T47D (cell line): Measurements from ENCODE around the gene SPATA31A7.
"Not testable (repeated sequence)": the region's sequence is repeated elsewhere in the genome, so short reads cannot be mapped to it uniquely, and the experiment has no call there.

Experiments used
- DNase-seq, 2 experiments: peaks; one replicate each; pipeline versions ENCODE4 v3.0.0 to v3.0.0-alpha.2; 2011 to 2012; ENCODE audit warnings: low read depth in 1 of 2, low spot score in 1 of 2
- in situ Hi-C: cut with HindIII; loops from 2 replicates; pipeline ENCODE4 v1.10.0; 2016; ENCODE audit warnings: low sequenced_read_pairs, low pct_unique_long_range_greater_than_20kb

Gene SPATA31A7

GRCh38 chr9:61189736-61190135, at the start of gene SPATA31A7:
Gene SPATA31A7, plus strand, starts transcription at chr9:61190036. Its CDS starts 29 bp downstream, at chr9:61190065.
- DNase-seq, in situ Hi-C loops: not testable (repeated sequence)

GRCh38 chr9:61226438-61226837, 36.6 kb downstream of the SPATA31A7 start:
- in situ Hi-C loops, result not testable (repeated sequence)

More at GRCh38 chr9:61226438-61226837, 36.6 kb downstream of the SPATA31A7 start:
- not testable (repeated sequence) for DNase-seq
